Head of caudate nucleus (tissue), 42 donors: ENCODE results near the gene COBLL1.

Source experiments
- DNase-seq, 42 donors: peaks; one replicate each; pipeline versions ENCODE4 v3.0.0 to v3.0.0-alpha.2; 2020 to 2021; ENCODE audit warnings: mixed read lengths in 7 of 42
- intact Hi-C: fragments of 100-400 bp; cut with DNase I; formaldehyde crosslinking; loops from one replicate; pipeline ENCODE4 v1.15.0; 2022

The COBLL1 gene

GRCh38 chr2:164796999-164797398 is 44.6 kb downstream of the COBLL1 start:
- no peak for DNase-seq
- intact Hi-C loops: no loop called here

GRCh38 chr2:164794432-164795231 is 47.0 kb downstream of the COBLL1 start:
- intact Hi-C loops: no loop called here
- no peak for DNase-seq

- intact Hi-C loops: no loop called here
- DNase-seq: no peak
These were observed 47.6 kb downstream of the COBLL1 start for GRCh38 chr2:164794016-164794415.

- no peak for DNase-seq
- intact Hi-C loops: no loop called here
These were observed 48.1 kb downstream of the COBLL1 start for GRCh38 chr2:164793529-164793928.

- intact Hi-C loops: no loop called here
These were observed 49.1 kb downstream of the COBLL1 start for GRCh38 chr2:164792316-164793170.

GRCh38 chr2:164789968-164790367 is 51.7 kb downstream of the COBLL1 start:
- intact Hi-C loops: no loop called here
- no peak for DNase-seq

More at GRCh38 chr2:164792316-164793170, 49.1 kb downstream of the COBLL1 start:
- no peak for DNase-seq

GRCh38 chr2:164786787-164787186 is 54.8 kb downstream of the COBLL1 start:
- intact Hi-C loops: no loop called here
- DNase-seq: no peak

GRCh38 chr2:164785457-164785856 is 56.2 kb downstream of the COBLL1 start:
- intact Hi-C loops: no loop called here
- no peak for DNase-seq

GRCh38 chr2:164784376-164784775 is 57.2 kb downstream of the COBLL1 start:
- intact Hi-C loops: no loop called here

GRCh38 chr2:164782323-164782722 is 59.3 kb downstream of the COBLL1 start:
- intact Hi-C loops: no loop called here
- DNase-seq: no peak

More at GRCh38 chr2:164784376-164784775, 57.2 kb downstream of the COBLL1 start:
- no peak for DNase-seq

GRCh38 chr2:164781394-164781793 is 60.2 kb downstream of the COBLL1 start:
- intact Hi-C loops: no loop called here
- no peak for DNase-seq

- intact Hi-C loops: no loop called here
- DNase-seq: no peak
These were observed 60.9 kb downstream of the COBLL1 start for GRCh38 chr2:164780611-164781178.

GRCh38 chr2:164779383-164780057 is 62.1 kb downstream of the COBLL1 start:
- no peak for DNase-seq
- intact Hi-C loops: no loop called here

GRCh38 chr2:164778723-164779122 is 62.9 kb downstream of the COBLL1 start:
- intact Hi-C loops: no loop called here
- DNase-seq: no peak

- intact Hi-C loops: no loop called here
- no peak for DNase-seq
These were observed 63.7 kb downstream of the COBLL1 start for GRCh38 chr2:164777847-164778461.

- intact Hi-C loops: no loop called here
- no peak for DNase-seq
These were observed 68.0 kb downstream of the COBLL1 start for GRCh38 chr2:164773635-164774034.

GRCh38 chr2:164773091-164773490 is 68.5 kb downstream of the COBLL1 start:
- intact Hi-C loops: no loop called here
- DNase-seq: no peak

- no peak for DNase-seq
- intact Hi-C loops: no loop called here
These were observed 69.7 kb downstream of the COBLL1 start for GRCh38 chr2:164771897-164772296.

GRCh38 chr2:164770421-164770916 is 71.2 kb downstream of the COBLL1 start:
- intact Hi-C loops: no loop called here
- DNase-seq: no peak
